GM12873 (cell line): ENCODE results near the gene CRTC2.
A peak's percentile ranks its signal among the peaks of the same experiment; 100 is the strongest.

Experiments used
- TF ChIP-seq, protein P1 (sequence below): IDR thresholded peaks from 2 replicates; pipeline ENCODE4 v1.5.1; 2012; ENCODE audit warnings: low read depth, mild to moderate bottlenecking, moderate library complexity, low read length, control low read depth; ENCODE audit not compliant: insufficient read depth; ENCODE audit errors: missing control alignments

The CRTC2 gene

DNA sequence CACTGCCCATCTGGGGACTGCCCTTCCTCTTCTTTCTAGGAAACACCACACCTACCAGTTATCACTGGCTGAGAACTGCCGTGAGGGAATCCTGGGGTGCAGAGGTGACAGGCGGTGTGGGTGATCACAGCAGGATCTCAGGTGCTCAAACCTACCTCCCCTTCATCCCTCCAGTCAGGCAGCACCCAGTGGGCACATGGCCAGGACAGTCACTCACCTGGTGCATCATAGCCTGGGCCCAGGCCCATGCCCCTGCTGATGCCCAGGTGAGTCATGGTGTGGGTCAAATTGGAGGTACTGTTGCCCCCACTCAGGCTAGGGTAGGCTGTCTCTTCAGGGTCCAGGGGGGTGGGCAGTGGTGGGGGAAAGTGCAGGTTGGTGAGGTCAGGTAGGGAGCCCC, 6.6 kb downstream of the CRTC2 start:
- TF ChIP-seq, protein P1, sequence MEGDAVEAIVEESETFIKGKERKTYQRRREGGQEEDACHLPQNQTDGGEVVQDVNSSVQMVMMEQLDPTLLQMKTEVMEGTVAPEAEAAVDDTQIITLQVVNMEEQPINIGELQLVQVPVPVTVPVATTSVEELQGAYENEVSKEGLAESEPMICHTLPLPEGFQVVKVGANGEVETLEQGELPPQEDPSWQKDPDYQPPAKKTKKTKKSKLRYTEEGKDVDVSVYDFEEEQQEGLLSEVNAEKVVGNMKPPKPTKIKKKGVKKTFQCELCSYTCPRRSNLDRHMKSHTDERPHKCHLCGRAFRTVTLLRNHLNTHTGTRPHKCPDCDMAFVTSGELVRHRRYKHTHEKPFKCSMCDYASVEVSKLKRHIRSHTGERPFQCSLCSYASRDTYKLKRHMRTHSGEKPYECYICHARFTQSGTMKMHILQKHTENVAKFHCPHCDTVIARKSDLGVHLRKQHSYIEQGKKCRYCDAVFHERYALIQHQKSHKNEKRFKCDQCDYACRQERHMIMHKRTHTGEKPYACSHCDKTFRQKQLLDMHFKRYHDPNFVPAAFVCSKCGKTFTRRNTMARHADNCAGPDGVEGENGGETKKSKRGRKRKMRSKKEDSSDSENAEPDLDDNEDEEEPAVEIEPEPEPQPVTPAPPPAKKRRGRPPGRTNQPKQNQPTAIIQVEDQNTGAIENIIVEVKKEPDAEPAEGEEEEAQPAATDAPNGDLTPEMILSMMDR, result no peak

DNA sequence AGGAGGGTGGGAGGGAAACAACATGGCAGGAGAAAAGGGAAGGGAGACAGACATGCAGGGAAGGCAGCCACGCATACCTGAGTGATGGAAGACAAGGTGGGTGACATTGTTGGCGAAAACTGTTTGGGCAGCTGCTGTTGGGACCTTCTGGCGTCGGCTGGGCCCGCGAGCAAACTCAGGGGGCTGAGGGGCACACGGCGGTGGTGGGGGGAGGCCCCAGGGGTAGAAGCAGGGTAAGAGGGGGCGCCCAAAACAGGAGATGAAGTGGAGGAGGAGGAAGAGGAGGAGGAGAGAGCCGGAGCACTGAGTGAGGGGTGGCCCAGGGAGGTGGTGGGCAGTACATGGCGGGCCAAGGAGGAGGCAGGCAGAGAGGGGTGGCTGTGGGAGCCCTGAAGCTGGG, 7.2 kb downstream of the CRTC2 start:
- TF ChIP-seq, protein P1, result no peak

DNA sequence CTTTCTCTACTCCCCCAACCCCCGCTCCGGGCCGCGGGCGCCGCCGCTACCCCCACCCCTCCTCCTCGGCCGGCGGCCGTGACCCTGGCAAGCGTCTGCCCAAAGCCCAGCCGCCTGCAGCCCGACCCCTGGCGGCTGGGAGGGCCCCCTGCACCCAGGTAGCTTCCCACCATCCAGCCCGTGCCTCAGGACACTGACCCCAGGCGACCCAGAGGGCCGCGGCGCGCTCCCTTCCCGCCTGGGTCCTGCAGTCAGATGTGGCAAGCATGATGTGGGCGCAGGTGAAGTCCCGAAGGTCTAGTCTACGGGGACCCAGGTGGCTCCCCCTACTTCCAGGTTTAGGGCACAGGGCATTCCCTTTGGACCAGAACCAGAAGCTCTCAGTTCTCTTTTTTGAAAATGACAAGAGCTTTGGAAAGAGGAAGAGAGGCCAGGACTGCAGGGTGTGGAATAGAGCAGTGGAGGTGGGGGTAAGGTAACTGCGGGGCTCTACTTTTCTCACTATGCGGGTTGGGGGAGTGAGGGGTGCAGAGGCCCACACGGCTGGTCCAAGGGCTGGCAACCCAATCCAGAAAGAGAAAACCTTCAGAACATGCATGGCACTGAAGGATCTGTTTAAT, 11.7 kb downstream of the CRTC2 start, which contains the start of gene DENND4B:
DENND4B (minus strand) TSS at position 97 of the 620 bp plus-strand sequence. CDS start 2,344 bp downstream, outside the sequence.
- TF ChIP-seq, protein P1, result peak; percentile 85

DNA sequence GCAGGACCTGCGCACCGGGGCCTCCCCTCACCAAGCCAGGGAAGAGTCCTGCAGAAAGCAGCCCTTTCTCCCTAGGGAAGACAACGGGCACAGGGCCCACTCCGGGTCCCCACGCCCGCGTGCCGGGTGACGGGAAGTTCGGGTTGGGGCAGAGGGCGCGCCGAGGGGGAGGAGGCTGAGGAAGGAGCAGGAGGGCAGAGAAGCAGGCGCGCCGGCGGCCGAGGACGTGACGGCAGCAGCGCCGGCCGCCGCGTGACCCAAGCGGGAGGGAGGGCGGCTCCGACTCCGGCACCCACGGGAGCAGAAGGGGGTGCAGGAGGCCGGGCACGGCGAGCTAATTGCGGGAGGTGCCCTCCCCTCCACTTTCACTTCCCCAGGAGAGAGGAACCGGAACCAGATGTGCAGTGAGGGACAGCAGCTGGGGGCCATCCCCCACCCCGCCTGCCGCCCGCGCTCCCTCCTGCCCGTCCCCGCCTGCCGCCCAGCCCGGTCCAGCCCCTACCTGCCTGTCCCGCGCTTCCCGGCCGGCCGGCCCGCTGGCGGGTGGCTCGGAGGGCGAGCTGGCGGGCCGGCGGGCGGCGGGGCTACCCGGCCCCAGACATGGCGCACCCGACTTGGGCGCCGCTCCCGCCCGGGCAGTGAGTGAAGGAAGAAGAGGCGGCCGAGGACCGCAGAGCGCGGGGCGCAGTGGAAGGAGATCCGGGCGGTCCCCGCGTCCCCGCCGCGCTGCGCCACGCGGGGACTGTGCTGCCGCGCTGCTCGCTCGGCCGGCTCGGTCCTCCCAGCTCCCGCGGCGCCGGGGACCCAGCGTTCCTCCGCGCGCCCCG, 12.4 kb downstream of the CRTC2 start:
- TF ChIP-seq, protein P1, result no peak

DNA sequence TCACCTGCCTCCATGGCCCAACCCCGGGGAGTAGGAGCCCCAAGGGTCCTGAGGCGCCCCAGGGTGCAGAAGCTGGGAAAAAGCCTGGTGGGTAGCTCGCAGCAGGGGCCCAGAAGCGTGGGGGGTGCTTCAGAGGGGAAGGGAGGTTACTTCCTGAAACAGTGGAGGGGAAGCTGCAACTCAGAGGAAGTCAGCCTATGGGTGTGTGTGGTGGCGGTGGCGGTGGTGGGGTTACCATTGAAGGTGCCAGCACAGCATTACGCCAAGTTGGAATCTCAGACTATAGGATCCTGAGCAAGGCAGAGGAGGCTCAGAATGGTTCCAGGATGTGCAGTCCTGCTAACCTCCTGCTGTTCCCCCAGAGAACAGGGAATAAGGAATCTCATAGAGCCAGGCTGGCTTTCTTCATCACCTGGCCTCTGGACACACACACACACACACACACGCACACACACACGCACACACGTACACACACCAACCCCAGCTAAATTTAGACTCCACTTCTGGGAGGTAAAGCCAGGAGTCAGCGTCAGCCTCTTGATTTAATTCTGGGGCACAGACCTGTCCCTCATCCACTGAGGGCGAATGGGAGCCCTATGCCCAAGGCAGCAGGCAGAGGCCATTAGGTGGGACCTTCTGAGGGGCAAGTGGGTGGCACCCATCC, 13.1 kb downstream of the CRTC2 start:
- TF ChIP-seq, protein P1, result no peak

DNA sequence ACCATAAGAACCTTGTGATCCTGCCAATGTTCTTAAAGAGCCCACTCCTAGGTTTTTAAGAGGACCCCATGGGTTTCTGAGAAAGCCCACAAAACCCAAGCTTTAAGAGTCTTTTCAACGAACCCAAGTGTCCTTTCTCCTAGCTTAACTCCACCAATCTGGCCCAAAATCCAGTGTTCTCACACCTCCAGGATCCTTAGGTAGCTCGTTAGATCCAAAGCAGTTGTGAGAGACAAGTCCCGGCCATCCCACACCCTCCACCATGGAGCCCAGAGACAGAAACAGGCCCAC, 13.6 kb downstream of the CRTC2 start:
- TF ChIP-seq, protein P1, result no peak

DNA sequence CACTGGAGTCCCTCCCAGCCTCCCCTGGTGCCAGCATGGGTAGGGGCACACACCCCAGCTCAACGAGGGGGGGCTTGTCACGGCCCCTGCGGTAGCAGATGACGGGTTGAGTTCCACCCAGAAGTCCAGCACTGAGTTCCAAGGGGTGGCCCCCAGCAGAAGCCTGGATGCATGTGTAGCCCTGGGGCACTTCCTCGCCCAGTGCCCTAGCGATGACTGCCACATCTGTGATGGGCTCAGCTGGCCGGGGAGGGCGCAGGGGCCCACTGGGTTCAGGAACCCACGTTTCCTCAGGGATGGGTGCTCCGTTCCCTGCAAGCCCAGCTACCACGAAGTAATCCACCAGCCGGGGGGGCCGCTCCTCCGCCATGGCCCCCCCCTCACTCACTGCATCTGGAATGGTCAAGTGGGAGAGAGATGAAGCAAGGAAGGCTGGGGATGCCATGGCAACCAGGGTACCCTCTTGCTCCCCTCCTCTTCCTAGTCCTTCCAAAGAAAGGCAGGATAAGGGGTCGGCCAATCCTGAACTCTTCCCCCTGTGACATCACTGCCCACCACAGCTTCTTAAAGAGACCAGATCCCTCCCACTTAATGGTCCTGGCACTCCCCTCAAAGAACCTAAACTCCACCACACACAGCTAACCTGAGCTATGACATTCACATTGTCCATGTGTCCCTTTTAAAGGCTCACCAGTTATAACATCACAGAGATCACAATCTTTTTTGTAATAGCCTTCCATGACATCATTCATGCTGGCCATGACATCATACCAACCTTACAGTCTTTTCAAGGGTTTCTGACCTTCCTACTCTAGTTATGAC, 14.2 kb downstream of the CRTC2 start:
- TF ChIP-seq, protein P1, result no peak
